ENCODE measurements around the gene CCDC92B.

CCDC92B gene

GRCh38 chr17:2777242-2777867 is 27.9 kb upstream of the CCDC92B start:
- DNase-seq: no peak

- no peak for DNase-seq
Measured at GRCh38 chr17:2776589-2777241, 27.3 kb upstream of the CCDC92B start.

- no peak for DNase-seq
Measured at GRCh38 chr17:2775206-2775605, 25.8 kb upstream of the CCDC92B start.

- DNase-seq: no peak
Measured at GRCh38 chr17:2770129-2770528, 20.7 kb upstream of the CCDC92B start.

- no peak for DNase-seq
Measured at GRCh38 chr17:2758870-2759269, 9.4 kb upstream of the CCDC92B start.

GRCh38 chr17:2755891-2756724 is 6.7 kb upstream of the CCDC92B start:
- DNase-seq: no peak

GRCh38 chr17:2751491-2751890 is 2.0 kb upstream of the CCDC92B start:
- DNase-seq: no peak

GRCh38 chr17:2750721-2751120 is 1.3 kb upstream of the CCDC92B start:
- DNase-seq: no peak

GRCh38 chr17:2749784-2750181 is 331 bp upstream of the CCDC92B start:
- peak; percentile 83 for DNase-seq

- no peak for DNase-seq
Measured at GRCh38 chr17:2745317-2746037, 4.0 kb downstream of the CCDC92B start.

- no peak for DNase-seq
Measured at GRCh38 chr17:2737693-2738092, 11.8 kb downstream of the CCDC92B start.

- no peak for DNase-seq
Measured at GRCh38 chr17:2736956-2737355, 12.5 kb downstream of the CCDC92B start.

- DNase-seq: no peak
Measured at GRCh38 chr17:2735896-2736295, 13.6 kb downstream of the CCDC92B start.

- no peak for DNase-seq
Measured at GRCh38 chr17:2734939-2735338, 14.5 kb downstream of the CCDC92B start.

GRCh38 chr17:2731807-2732206 is 17.6 kb downstream of the CCDC92B start:
- DNase-seq: no peak

GRCh38 chr17:2730764-2731353 is 18.6 kb downstream of the CCDC92B start:
- no peak for DNase-seq

- DNase-seq: peak; percentile 70
Measured at GRCh38 chr17:2724784-2725164, 24.7 kb downstream of the CCDC92B start.

- DNase-seq: no peak
Measured at GRCh38 chr17:2723997-2724783, 25.3 kb downstream of the CCDC92B start.

- no peak for DNase-seq
Measured at GRCh38 chr17:2723505-2723996, 25.9 kb downstream of the CCDC92B start.

GRCh38 chr17:2722611-2723010 is 26.8 kb downstream of the CCDC92B start:
- no peak for DNase-seq

- DNase-seq: no peak
Measured at GRCh38 chr17:2721603-2722002, 27.8 kb downstream of the CCDC92B start.

GRCh38 chr17:2719861-2720260 is 29.6 kb downstream of the CCDC92B start:
- no peak for DNase-seq
